GM12878 (cell line): ENCODE results near the gene TOMT. TPM values are rescaled to one million over a fixed set of nuclear protein-coding genes. Genes with fewer than 3 reads are reported as not detected.

ENCODE experiments used
- ATAC-seq: fragments of 200-7000 bp; cut with Tn5 transposase; 3 replicates; pipeline ENCODE4 v1.9.1; 2020; ENCODE audit warnings: mild to moderate bottlenecking, moderate library complexity
- BruUV-seq: library from RNA; stranded (reverse); fragments of 400-500 nt; replicated peaks from 2 replicates; lab custom pipeline; 2021; lab: Mats Ljungman, UMichigan
- CTCF ChIA-PET: fragments of 300-600 bp; sonication (Branson Sonifier 250); formaldehyde crosslinking; extraction: SDS; loops from one replicate; lab custom pipeline; 2021; ENCODE audit warnings: inconsistent platforms; lab: Yijun Ruan, JAX
- POLR2A ChIA-PET: fragments of 350-600 bp; formaldehyde crosslinking; extraction: SDS; loops from one replicate; lab custom pipeline; 2021; ENCODE audit warnings: inconsistent platforms; lab: Charles Lee
- RAD21 ChIA-PET: fragments of 300-600 bp; sonication (Branson Sonifier 250); formaldehyde crosslinking; loops from one replicate; lab custom pipeline; 2023; ENCODE audit warnings: antibody characterized with exemption; ENCODE audit not compliant: unreplicated experiment; lab: Charles Lee
- SMC1A ChIA-PET: fragments of 300-600 bp; sonication (Branson Sonifier 250); formaldehyde crosslinking; loops from one replicate; lab custom pipeline; 2023; ENCODE audit not compliant: unreplicated experiment, uncharacterized antibody; lab: Charles Lee
- DNase-seq: peaks from one replicate; pipeline ENCODE4 v3.0.0-alpha.2; 2011; ENCODE audit warnings: low read depth, low spot score
- FAIRE-seq: peaks from 3 replicates; lab custom pipeline; 2011; peaks lifted over from hg19 to GRCh38; lab: Jason Lieb, UNC
- H2AFZ ChIP-seq: 2 replicates; pipeline ENCODE4 v1.6.0; 2011; ENCODE audit warnings: low read depth, low read length, control low read depth; ENCODE audit not compliant: control insufficient read depth
- H3K27ac ChIP-seq: 2 replicates; pipeline ENCODE4 v1.5.1; 2011; ENCODE audit warnings: control low read depth; ENCODE audit not compliant: control insufficient read depth, insufficient read depth
- H3K27me3 ChIP-seq, 2 experiments: replicated peaks in 1 of 2; 2 replicates each; pipeline versions ENCODE4 v1.6.0 to v1.6.1; 2011; ENCODE audit warnings: low read length in 1 of 2; ENCODE audit not compliant: control insufficient read depth in 2 of 2, insufficient read depth in 2 of 2
- H3K36me3 ChIP-seq, 2 experiments: 2 replicates each; pipeline ENCODE4 v1.5.1; 2011; ENCODE audit warnings: low read length in 1 of 2; ENCODE audit not compliant: control insufficient read depth in 2 of 2, insufficient read depth in 2 of 2
- H3K4me1 ChIP-seq: 2 replicates; pipeline ENCODE4 v1.6.1; 2011; ENCODE audit warnings: mild to moderate bottlenecking, low read length, moderate library complexity, mixed read lengths; ENCODE audit not compliant: control insufficient read depth, insufficient read depth
- H3K4me2 ChIP-seq: 2 replicates; pipeline ENCODE4 v1.6.0; 2011; ENCODE audit warnings: control low read depth; ENCODE audit not compliant: control insufficient read depth, insufficient read depth
- H3K4me3 ChIP-seq: fragments of 200-600 bp; sonication (generic); 2 replicates; pipeline ENCODE4 v1.5.1; 2016
- H3K79me2 ChIP-seq: 2 replicates; pipeline ENCODE4 v1.6.0; 2011; ENCODE audit warnings: low read length; ENCODE audit not compliant: control insufficient read depth, insufficient read depth
- H3K9ac ChIP-seq: 2 replicates; pipeline ENCODE4 v1.8.0; 2011; ENCODE audit warnings: low read length, control low read depth, mixed read lengths; ENCODE audit not compliant: control insufficient read depth, insufficient read depth
- H3K9me3 ChIP-seq: replicated peaks from 3 replicates; pipeline ENCODE4 v1.5.1; 2011; ENCODE audit warnings: mild to moderate bottlenecking, low read length; ENCODE audit not compliant: control insufficient read depth, insufficient read depth
- H4K20me1 ChIP-seq: 2 replicates; pipeline ENCODE4 v1.6.0; 2011; ENCODE audit not compliant: control insufficient read depth, insufficient read depth
- EP300 ChIP-seq, 2 experiments: fragments of 150-350 bp in 1 of 2; IDR thresholded peaks; 2 replicates each; pipeline ENCODE4 v1.6.1; 2011 to 2012; ENCODE audit warnings: low read depth in 2 of 2, low read length in 2 of 2, borderline replicate concordance in 1 of 2, improper control_type of control experiment in 1 of 2, inconsistent platforms in 1 of 2; ENCODE audit not compliant: control insufficient read depth in 1 of 2
- MXI1 ChIP-seq: fragments of 150-350 bp; IDR thresholded peaks from 2 replicates; pipeline ENCODE4 v1.6.1; 2011; ENCODE audit warnings: low read depth, mild to moderate bottlenecking, inconsistent platforms, low read length, improper control_type of control experiment
- MYC ChIP-seq: IDR thresholded peaks from 2 replicates; pipeline ENCODE4 v1.6.1; 2011; ENCODE audit warnings: mild to moderate bottlenecking, low read length, moderate library complexity, inconsistent platforms; ENCODE audit not compliant: insufficient read depth, insufficient replicate concordance, insufficient read length, severe bottlenecking
- STAT1 ChIP-seq: fragments of 450-650 bp; conservative IDR thresholded peaks from 2 replicates; pipeline ENCODE4 v1.6.1; 2014; ENCODE audit warnings: antibody characterized with exemption, mild to moderate bottlenecking
- WGBS: methylation state at CpG from one replicate; pipeline ENCODE4 v1.1.6; 2016; ENCODE audit warnings: low lambda C conversion rate; ENCODE audit not compliant: insufficient replicate concordance, insufficient coverage; ENCODE audit errors: missing lambda C conversion rate; 5-methylcytosine and 5-hydroxymethylcytosine counted together
- in situ Hi-C: fragments of 300-500 bp; cut with MboI; formaldehyde crosslinking; loops from 9 replicates; pipeline ENCODE4 v1.14.3; 2018; ENCODE audit warnings: mixed read lengths
- intact Hi-C: fragments of 100-400 bp; cut with micrococcal nuclease; formaldehyde crosslinking; loops from one replicate; pipeline ENCODE4 v1.14.2; 2022; ENCODE audit not compliant: unreplicated experiment
- polyA plus RNA-seq, 11 experiments: library from polyadenylated mRNA; depleted of rRNA in 4 of 11; unstranded in 6 of 11; stranded (reverse) in 5 of 11; fragments of >200 nt; fragmentation: Nextera tagmentation in 4 of 11; fragmentation: Illumina TruSeq in 1 of 11; extraction: Ambion mirVana in 4 of 11; extraction: Trizol in 1 of 11; gene quantifications; 1 replicate in 1 of 11; 2 replicates in 10 of 11; pipeline versions ENCODE4 v1.2.1 to v1.2.3, GENCODE V29; 2011 to 2016; ENCODE audit warnings: inconsistent platforms in 2 of 11, missing spikeins in 2 of 11, low read depth in 1 of 11
- total RNA-seq, 4 experiments: library from RNA; depleted of rRNA in 3 of 4; stranded (reverse); fragments of >200 nt in 3 of 4; fragmentation: Illumina TruSeq in 1 of 4; extraction: Trizol in 1 of 4; gene quantifications; 2 replicates each; pipeline versions ENCODE4 v1.2.1 to v1.2.3, GENCODE V29; 2013 to 2021

The TOMT gene
- total and polyA plus RNA-seq, 10 of the 15 experiments (the other 5 are each of a cell fraction or from before 2014, with no cell fraction given): not detected

DNA sequence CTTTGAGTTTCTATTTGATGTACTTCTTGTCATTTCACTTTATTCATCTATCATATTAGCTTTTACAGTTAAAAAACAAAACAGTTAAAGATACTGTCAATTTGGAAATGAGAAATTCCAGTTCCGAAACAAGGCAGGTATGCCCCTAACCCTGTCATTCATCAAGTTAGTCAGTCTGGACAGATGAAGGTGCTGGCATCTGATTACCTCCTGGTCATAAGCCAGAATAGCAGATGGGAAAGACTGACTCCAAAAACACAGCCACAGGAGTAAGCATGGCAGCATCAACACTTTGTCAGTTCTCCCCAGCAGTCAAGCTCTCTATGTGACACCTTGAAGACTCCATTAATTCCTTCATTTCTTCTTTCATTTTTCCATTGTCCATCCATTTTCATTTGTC lies 20.8 kb upstream of the TOMT start:
- no peak for TF ChIP-seq MYC
- no peak for TF ChIP-seq STAT1
- TF ChIP-seq MXI1: no peak
- no peak for TF ChIP-seq EP300 (IDR thresholded peaks at IDR 0.05; ENCODE audit: borderline replicate concordance in 1 of 2, control insufficient read depth in 1 of 2, low read depth in 2 of 2, low read length in 2 of 2)
- ChIA-PET SMC1A (interaction anchor here (1.0 to 4.6 kb wide), 12 partner anchors 12 to 157 kb away, joined by 3 to 62 read pairs (median 4); no protein-coding TSS in a partner anchor), CTCF (interaction anchor here (0.8 to 4.0 kb wide), 14 partner anchors 10 to 349 kb away, joined by 3 to 43 read pairs (median 6); partner anchors contain the start of gene CLPB), POLR2A (interaction anchor here (0.7 to 2.0 kb wide), 6 partner anchors 10 to 86 kb away, joined by 4 to 14 read pairs (median 6); partner anchors contain the start of gene ANAPC15), RAD21 (interaction anchor here (0.6 to 4.9 kb wide), 5 partner anchors 14 to 330 kb away, joined by 3 to 30 read pairs (median 3); no protein-coding TSS in a partner anchor)
- no peak overlapping the region for H3K4me3 ChIP-seq
- no peak overlapping the region for H3K4me2 ChIP-seq
- peaks cover 10% of the 10 kb centered on the region for H3K4me1 ChIP-seq
- intact Hi-C loops (no loop called here), in situ Hi-C loops (no loop called here)
- no peaks in the 10 kb centered on the region for H3K9me3 ChIP-seq
- no peak for DNase-seq
- ATAC-seq: no peak
- H3K27me3 ChIP-seq: no peaks in the 10 kb centered on the region
- no peak overlapping the region for H3K9ac ChIP-seq
- 93% methylated on average over 1 of the region's 1 CpG for WGBS
- H3K79me2 ChIP-seq: peaks cover 2% of the 10 kb centered on the region
- H3K27ac ChIP-seq: no peak overlapping the region
- H4K20me1 ChIP-seq: no peaks in the 10 kb centered on the region
- no peak overlapping the region for H2AFZ ChIP-seq
- FAIRE-seq: no peak
- no TSS peak for BruUV-seq
- no peaks in the 10 kb centered on the region for H3K36me3 ChIP-seq
